GM19463 (cell line): ENCODE data around the gene TBC1D22A.

Source experiments
- ATAC-seq: cut with Tn5 transposase; IDR thresholded peaks from one replicate; pipeline ENCODE4 v1.9.1; 2021; ENCODE audit warnings: mild to moderate bottlenecking, moderate library complexity; ENCODE audit not compliant: unreplicated experiment

TBC1D22A gene

DNA sequence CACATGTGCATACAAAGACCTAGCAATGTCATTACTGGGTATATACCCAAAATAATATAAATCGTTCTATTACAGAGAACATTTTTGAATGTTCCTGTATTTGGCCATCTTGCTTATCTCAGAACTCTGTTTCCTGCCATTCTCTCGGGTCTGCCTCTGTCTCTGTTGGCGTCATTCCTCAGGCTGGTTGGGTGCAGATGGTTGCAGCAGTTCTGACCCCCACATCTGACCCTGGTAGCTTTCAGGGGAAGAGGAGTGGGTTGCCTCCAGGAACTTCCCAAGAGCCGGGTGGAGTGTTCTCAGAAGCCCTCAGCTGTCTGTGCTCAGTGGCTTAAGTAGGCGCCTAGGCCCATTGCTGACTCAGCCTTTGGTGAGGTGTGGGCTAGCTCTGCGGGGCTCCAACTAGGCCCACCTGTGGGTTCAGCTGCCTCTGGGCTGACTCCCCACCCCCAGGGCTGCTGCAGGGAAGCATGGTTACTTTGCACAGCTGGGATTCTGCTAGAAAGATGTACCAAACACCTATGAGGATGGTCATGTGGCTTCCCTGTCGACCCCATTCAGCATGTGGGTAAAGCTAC lies 114.0 kb downstream of the TBC1D22A start:
- no peak for ATAC-seq

DNA sequence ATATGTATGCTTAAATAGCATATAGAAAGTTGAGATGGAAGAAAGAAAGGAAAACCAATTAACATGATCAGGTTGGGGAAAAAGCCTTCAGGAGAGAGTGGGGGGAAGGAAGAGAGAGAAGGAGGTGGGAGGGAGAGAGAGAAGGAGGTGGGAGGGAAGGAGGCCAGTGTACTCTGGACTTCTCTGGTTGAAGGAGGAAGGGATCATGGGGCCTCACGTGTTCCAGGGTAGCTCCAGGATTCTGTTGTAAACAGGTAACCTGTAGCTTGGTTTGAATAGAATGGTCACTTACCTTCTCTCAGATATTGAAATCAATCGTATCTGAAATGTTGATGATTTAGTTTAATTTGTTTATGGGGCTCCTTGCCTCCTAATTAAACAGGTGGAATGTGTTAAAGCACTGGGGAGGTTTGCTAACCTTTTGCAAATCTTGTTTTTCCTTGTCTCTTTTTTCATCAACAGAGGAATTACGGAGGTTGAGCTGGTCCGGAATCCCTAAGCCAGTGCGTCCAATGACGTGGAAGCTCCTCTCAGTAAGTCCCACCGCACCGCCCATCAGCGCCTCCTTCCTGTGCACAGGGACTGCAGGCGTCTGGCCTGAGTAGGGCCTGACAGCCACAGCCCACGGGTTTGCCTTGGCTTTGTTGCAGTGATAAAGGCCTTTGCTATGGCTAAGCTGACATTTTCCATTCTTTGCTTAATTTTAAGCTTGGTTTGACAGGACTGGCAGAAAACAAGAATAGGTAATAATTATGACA lies 115.9 kb downstream of the TBC1D22A start:
- ATAC-seq, result no peak

DNA sequence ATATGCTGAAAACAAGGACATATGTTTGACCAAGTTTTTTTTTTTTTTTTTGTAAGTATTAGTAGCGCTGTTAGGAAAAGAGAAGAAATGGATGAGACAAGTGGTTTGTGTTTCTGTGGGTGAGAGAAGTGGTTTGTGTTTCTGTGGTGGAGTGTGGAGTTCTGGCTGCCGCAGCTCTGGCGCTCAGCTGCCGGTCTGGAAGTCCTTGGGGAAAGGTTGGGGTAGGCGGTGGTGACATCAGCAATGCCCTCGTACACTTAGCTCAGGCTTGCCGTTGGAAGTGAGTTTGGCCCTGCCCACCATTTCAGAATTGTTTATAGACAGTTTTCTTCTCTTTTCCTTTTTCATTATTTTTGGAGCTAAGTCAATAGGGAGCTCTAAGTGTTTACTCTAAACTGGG lies 116.6 kb downstream of the TBC1D22A start:
- ATAC-seq, result no peak

DNA sequence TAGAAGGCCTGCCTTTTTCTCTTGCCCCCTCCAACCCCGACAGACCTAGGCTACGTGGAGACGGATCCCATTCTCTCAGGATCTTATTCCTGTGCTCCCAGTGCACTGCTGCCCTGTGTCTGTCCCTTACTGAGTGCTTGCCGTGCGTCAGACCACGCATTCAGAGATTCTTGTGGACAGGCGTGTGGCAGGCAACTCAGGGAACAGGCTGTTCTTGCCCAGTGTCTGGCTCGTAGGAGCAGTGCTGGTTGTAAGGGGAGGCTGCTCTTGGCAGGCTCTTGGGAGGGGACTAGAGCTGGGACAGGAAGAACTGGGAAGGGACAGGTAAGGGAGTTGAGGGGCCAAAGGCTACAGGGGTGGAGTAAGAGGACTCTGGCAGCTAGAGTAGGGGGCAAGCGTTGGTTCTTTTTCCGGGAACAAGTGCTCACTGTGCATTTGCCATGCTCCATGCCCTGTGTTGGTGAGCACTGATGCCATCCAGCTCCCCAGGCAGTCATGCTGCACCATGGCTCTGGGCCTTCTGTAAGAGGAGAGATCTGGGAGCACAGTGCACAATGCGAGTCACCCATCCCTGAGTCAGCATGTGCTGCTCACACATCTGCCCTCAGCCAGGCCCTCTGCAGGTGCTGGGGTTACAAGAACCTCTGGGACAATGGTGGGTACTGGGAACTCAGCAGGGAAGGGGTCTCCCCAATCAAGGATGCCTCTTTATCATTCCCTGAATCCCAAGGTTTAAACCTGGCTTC lies 119.1 kb downstream of the TBC1D22A start:
- no peak for ATAC-seq

DNA sequence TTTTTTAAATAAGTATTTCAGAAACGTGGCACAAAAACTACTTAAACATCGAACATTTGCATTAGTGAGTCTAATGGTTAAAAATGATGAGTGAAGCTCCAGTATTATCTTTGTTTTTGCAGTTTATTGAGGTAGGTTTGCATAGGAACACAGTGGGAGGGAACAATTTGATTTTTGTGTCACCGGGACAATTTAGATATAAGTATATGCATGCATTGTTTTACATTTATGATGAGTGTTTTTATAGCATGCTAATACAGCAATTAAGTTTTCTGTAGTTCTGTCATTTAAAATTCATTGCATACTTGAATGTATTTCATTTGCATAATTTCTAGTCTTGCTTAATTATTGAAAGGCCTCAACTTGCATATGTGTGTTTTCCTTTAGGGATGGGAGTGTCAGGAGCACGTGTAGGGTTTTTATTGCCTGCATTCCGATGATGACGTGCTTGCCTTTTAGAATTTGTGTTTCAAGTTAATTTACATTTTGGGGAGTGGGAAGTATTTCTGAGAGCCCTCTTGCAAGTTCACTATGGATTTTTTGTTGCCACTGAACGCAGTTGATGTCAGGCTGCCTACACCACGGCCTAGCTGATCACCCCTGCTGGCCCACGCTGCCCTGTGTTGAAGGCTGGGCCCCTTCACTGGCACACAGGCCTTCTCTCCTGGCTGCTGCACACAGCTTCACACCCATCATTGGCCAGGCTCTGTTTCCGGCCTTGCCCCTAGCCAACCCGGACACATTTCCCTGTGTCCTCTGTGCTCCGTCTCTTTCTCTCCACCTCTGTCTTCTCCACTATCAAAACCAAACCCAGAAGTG lies 120.9 kb downstream of the TBC1D22A start:
- no peak for ATAC-seq

DNA sequence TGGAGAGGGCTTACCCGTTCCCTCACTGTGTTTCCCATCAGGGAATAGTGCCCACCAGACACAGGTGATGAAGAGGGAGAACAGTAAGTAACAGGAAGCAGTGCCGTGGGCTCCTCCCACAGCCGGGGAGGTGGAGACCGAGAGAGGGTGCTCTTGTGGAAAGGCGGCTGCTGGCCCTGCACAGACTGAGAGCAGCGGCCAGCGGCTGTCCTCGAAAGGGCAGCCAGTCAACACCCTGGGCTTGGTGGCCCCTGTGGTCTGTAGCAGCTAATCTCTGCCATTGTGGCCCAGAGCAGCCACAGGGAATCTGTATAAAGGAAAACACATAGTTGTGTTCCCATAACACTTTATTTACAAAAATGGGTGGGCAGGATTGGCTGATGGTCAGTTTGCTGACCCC lies 121.9 kb downstream of the TBC1D22A start:
- no peak for ATAC-seq

DNA sequence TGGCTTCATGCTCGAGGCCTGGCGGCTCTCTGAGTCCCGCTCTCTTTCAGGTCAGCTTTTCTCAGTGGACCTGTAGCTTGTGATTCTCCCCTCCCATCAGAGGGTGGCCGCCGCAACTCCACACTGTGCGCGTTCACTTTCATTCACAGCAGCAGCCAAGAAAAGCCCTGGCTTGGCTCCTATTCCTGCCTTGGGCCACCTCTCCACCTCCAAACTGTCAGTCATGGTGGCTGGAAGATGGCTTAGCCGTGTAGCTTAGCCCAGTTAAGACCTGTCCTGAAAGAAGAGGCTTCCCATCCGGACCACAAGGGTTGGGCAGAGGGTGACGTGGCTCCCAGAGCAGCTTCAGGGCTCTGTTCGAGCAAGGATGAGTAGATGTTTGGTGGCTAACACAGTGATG lies 125.5 kb downstream of the TBC1D22A start:
- ATAC-seq, result no peak

DNA sequence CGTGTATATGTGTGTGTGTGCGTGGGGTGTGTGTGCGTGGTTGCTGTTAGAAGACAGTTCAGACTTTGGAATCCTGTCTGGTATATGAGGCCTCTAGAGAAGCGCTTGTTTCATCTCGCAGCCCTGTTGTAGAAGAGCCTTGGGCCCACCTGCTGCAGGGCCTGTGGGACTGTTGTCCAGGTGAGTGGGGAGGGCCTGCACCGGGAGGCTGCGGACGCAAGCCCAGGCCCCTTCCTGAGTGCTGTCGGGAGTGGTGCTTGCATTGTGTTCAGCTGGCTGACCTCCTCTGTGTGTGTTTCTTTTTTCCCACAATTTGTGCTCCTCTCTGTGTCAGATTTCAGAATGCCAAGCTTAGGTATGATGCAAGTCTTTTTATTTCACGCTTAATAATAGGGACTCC lies 128.4 kb downstream of the TBC1D22A start:
- ATAC-seq, result no peak

DNA sequence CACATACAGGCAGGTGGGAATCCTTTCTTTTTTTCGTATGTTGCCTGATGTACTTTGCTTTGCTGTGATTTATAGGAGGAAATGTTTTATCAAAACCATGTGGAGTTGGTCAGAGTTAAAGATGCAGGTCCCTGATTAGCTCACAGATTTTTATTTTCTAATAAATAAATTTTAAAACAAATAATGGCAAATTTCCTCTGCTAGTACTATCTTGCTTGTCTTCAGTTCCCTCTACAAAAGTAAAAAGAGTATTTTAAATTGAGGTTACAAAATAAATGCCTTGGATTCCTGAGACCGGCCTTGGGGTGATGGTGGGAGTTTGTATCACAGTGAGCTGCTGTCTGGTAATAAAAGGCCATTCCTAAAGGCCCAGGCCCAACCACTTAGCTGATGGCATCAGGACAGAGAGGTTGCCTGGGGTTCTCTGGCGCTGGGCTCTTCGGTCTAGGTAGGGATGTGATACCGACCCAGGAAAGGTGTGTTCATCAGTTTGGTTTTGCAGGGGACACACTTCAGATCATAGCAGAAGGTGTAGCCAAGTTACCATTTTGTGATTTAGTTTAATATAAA lies 129.0 kb downstream of the TBC1D22A start:
- no peak for ATAC-seq

DNA sequence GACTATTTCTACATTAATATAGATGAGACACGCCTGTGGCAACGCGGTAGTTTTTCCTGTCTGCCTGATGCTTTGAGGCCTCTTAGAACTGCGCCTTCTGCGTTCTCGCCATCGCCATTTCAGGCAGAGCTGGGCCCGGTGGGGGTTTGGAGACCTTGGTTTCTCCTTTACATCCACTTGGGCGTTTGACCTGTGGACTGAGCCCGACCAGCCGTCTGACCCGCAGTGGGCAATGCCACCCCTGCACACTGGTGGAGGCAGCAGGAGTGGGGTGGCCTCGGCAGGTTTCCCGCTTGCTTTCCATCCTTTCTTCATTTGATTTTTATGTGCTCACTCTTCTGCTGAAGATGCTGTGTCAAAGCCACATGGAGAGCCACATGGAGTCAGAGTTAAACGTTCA lies 130.4 kb downstream of the TBC1D22A start:
- no peak for ATAC-seq

DNA sequence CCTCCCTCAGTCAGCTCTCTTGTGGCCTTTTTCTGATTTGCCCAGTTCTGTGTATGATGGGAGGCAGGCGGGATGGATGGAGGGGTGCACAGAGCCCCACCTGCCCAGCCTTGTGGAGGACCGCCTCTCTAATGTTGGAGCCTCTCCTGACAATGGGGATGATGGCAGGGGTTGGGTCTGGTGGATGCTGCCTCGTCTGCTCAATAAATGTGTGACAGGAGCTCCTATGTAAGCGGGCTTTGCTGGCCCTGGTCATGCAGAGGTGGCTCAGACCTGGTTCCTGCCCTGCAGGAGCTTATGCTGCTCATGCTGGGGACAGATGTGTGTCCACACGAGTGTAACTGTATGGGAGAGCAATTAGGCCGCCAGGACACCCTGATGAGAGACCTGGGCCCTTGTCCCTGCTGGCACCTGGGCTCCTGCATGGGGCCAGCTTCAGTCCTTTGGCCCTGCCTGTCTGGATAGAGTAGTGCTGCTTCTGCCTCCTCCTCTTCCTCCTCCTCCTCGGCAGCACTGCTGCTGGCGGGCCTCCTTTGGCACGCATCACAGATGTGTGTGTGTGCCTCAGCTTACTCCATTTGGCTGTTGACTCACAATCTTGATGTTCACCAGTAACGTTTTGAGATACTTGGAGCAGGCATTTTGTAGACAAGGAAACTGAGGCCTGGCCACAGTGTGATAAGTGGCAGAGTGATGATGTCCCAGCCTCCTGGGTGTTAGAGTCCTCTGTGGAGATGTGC lies 131.0 kb downstream of the TBC1D22A start:
- no peak for ATAC-seq

DNA sequence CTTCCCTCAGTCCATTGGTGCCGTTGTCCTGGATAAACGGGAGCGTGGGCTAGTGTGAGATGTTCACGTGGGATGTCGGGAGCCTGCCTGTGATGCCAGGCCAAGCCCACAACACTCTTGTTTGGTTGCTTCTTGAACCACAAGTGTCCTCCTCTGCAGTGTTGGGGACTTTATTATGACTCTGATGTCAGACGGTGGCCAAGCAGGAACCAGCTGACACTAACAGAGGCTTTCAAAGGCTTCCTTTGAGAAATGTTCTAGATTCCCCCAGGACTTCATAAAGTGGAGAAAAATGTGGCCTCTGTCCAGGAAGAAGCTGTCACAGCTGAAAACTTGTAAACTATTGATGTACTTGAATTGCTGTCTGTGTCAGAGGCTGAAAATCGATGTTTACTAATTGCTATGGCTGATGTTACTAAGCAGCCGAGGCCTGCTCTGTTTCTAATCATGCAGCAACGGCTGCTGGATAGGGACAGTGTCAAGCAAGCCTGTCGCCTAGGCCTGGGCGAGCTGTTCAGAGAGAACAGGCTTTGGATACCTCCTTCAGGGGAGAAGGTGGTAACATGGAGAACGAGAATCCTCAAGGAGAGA lies 131.7 kb downstream of the TBC1D22A start:
- no peak for ATAC-seq

DNA sequence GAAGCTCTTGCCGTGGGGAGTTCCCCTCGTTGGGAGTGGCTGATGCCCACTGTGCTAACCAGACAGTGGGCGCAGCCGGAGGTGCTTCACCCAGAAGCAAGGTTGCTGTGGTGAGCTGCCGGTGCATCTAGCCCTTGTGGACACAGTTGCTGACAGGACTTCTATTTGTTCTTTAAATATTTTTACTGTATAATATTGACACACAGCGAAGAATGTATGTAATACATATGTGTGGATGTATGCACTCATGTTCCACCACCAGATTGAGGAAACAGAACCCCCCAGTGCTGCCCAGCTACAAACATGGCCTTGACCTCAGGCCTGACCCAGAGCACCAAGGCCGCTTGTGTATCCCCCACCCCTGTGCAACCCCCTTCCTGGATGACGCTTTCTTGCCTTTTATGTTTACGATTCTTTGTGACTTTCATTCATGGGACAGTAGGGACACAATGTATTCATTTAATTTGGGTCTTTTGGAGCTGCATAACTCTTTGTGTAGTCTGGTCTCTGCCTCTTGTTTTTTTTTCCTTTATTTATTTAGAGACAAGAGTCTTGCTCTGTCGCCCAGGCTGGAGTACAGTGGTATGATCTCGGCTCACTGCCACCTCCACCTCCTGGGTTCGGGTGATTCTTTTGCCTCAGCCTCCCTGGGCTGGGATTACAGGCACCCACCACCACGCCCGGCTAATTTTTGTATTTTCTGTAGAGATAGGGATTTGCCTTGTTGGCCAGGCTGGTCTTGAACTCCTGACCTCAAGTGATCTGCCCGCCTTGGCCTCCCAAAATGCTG lies 132.6 kb downstream of the TBC1D22A start:
- no peak for ATAC-seq

DNA sequence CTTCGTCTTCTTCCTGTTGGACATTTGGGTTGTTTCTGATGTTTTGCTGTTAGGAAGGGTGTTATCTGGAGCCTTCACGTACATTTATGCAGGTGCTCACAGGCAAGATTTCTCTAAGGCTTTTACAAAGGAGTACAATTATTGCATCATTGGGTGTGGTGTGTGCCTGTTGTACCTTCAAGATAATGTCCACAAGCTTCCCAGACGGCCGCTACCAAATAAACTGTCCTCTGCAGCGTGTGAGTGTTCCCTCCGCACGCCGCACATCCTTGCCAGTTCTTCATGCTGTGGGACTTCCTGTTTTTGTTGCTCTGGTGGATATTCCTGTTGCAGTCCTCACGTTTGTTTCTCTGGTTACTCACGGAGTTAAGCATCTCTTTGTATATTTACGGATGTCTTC lies 133.3 kb downstream of the TBC1D22A start:
- no peak for ATAC-seq

DNA sequence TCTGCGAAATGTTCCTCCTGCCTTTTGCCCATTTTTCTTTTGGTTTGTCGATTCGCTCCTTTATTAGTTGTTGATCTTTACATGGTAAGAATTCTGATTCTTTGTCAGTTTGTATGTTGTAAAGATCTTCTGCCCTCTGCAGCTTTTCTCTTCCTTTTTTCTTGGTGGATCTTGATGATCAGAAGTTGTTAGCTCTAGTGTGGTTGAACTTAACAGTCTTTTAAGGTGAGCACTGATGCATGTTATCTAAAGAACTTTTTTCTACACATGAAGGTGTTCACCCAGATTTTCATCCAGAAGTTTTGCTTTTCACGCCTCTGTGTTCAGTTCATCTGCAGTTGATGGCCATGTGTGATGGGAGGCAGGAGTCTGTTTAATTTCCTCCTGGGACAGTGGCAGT lies 133.7 kb downstream of the TBC1D22A start:
- no peak for ATAC-seq

DNA sequence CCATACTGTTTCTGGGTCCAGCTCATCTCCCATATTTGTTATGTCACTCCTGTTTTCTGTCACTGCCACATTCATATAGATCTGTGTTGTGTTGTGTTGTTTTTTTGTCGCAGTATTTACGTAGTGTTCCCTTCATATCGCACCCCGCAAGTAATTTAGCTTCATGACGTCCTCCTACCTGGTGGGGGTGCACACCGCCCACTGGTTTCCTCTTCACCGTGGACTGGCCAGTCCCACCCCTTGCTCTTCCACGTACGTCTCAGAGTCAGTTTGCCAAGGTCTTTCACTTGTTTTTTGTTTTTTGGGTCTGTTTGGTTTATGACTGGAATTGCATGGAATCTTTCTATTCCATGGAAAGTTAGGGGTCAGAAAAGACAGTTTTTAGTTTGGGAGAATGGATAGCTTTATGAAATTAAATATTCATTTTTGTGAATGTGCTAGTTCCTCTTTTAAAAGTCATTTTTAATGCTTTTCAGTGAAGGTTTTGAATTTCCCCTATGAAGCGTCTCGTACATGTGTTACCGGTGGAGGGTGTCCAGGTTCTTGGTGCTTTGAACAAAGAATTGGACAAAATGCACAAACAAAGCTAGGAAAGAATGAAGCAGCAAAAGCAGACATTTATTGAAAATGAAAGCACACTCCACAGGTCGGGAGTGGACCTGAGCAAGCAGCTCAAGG lies 134.3 kb downstream of the TBC1D22A start:
- ATAC-seq, result no peak

DNA sequence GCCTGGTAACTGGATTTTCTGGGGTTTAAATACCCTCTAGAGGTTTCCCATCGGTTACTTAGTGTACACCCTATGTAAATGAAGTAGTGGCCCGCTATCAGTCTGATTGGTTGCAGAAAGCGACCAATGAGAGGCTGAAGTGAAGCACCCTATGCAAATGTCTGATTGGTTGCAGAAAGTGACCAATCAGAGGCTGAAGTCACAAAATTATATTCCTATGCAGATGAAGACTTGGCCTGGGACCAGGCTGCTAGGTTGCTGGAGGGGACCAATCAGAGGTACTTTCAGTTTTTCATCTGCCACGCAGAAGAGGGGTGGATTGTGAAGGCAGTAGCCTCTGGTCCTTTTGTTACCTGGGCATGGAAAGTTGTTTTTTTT lies 134.8 kb downstream of the TBC1D22A start:
- ATAC-seq, result no peak

DNA sequence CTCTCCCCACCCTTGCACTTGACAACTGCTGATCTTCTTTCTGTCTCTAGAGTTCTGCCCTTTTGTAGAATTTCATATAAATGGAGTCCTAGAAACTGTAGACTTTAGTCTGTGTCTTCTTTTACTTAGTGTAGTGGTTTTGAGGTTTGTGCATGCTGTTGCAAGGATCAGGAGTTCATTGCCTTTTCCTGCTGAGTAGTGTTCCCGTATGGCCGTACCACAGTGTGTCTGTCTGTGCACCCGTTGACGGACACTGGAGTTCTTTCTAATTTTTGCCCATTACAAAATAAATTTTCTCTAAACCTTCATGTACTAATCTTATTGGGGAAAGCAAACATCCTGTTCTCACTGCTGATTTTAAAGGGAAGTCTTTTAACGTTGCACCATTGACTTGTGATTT lies 138.1 kb downstream of the TBC1D22A start:
- no peak for ATAC-seq

DNA sequence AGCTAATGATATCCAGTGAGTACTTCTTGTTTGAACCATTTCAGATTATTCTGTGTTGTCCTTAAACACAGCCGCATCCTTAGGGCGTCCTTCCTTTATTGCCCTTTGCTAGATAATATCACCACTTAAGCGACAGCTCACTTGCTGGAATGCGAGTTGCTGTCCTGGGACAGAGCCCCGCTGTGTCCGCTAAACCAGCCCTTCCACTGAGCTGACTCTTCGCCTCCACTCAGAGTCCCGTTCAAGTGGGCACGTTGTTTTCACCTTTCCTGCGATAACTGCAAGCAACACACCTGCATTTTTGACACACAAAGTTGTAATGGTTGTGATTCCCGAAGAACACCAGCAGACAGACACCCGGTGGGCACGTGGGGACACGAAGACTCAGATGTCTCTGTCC lies 140.0 kb downstream of the TBC1D22A start:
- no peak for ATAC-seq
